GM18508 (cell line): ENCODE results near the gene TMEM269.

Experiments
- ATAC-seq: cut with Tn5 transposase; IDR thresholded peaks from one replicate; pipeline ENCODE4 v1.9.1; 2021; ENCODE audit warnings: moderate number of reproducible peaks; ENCODE audit not compliant: insufficient read depth, unreplicated experiment

The TMEM269 gene

GRCh38 chr1:42784946-42785693 is at the start of gene TMEM269:
TMEM269 (plus strand) TSS chr1:42784991; CDS start chr1:42789894, 4,903 bp downstream.
- no peak for ATAC-seq

- no peak for ATAC-seq
Observed at GRCh38 chr1:42735056-42735455, 49.7 kb upstream of the TMEM269 start.

- no peak for ATAC-seq
Observed at GRCh38 chr1:42735477-42736105, 49.2 kb upstream of the TMEM269 start.

GRCh38 chr1:42736152-42736551 is 48.6 kb upstream of the TMEM269 start:
- ATAC-seq: no peak

- no peak for ATAC-seq
Observed at GRCh38 chr1:42736571-42737200, 48.1 kb upstream of the TMEM269 start.

GRCh38 chr1:42737257-42737656 is 47.5 kb upstream of the TMEM269 start:
- no peak for ATAC-seq

- ATAC-seq: no peak
Observed at GRCh38 chr1:42737986-42738677, 46.7 kb upstream of the TMEM269 start.

GRCh38 chr1:42738678-42739226 is 46.0 kb upstream of the TMEM269 start:
- ATAC-seq: no peak

- no peak for ATAC-seq
Observed at GRCh38 chr1:42739753-42740700, 44.8 kb upstream of the TMEM269 start, which contains the start of gene CLDN19. CLDN19 (minus strand) TSS chr1:42740236; CDS start chr1:42740063, 173 bp downstream.

- no peak for ATAC-seq
Observed at GRCh38 chr1:42740851-42741580, 43.8 kb upstream of the TMEM269 start.

- ATAC-seq: no peak
Observed at GRCh38 chr1:42741706-42742105, 43.1 kb upstream of the TMEM269 start.

- no peak for ATAC-seq
Observed at GRCh38 chr1:42742141-42742540, 42.6 kb upstream of the TMEM269 start.

- ATAC-seq: no peak
Observed at GRCh38 chr1:42742617-42743316, 42.0 kb upstream of the TMEM269 start.

GRCh38 chr1:42743317-42744147 is 41.3 kb upstream of the TMEM269 start:
- no peak for ATAC-seq

- no peak for ATAC-seq
Observed at GRCh38 chr1:42744148-42744413, 40.7 kb upstream of the TMEM269 start.

- no peak for ATAC-seq
Observed at GRCh38 chr1:42745851-42746250, 38.9 kb upstream of the TMEM269 start.

- ATAC-seq: no peak
Observed at GRCh38 chr1:42746436-42747105, 38.2 kb upstream of the TMEM269 start.
